Measurements from ENCODE around the gene CSK.

The CSK gene

DNA sequence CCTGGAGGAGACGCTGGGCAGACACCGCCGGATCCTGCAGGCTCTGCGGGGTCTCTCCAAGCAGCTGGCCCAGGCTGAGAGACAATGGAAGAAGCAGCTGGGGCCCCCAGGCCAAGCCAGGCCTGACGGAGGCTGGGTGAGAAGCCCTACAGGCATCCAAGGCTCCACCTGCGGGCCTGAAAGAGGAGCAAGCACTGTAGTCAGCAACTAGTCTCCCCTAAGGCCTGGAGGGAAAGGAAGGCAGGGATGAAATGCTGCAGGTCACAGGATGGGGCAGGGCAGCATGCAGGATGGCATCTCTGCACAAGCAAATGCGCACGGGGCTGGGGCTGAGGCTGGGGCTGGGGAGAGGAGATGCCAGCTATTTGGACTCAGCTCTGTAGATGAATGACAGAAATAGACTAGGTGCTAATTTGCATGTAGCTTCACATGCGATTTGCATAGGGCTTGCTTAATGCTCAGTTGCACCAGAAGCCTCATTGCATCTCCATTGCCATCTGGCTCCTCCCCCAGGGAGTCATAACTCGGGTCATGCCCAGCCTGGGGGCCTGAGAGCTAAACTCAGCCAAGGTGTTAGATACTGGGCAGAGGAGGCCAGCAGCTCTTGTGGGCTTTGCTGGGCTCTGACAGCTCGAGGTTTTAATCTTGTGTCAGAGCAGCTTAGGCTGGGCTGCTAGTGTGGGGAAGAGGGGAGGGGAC, 39.4 kb downstream of the CSK start:
- H3K27me3 Mint-ChIP-seq = peaks cover 2% of the 10 kb centered on the region
- no peaks in the 10 kb centered on the region for H3K36me3 Mint-ChIP-seq
- no peaks in the 10 kb centered on the region for H3K9me3 Mint-ChIP-seq
- no peak overlapping the region for H3K4me3 Mint-ChIP-seq
- peaks cover 5% of the 10 kb centered on the region for H3K4me1 Mint-ChIP-seq
- no peak overlapping the region for H3K27ac Mint-ChIP-seq

DNA sequence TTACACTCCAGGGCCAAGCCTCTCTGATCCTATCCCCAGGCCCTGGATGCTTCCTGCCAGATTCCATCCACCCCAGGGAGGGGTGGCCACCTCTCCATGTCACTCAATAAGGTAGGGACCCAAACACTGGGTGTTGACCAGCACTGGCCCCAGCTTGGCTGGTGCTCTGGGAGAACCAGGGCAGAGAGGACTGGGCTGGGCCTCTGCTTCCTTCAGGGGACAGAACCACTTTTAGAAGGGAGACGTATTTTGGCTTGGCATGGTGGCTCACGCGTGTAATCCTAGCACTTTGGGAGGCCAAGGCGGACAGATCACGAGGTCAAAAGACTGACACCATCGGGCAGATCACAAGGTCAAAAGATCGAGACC, 39.9 kb downstream of the CSK start:
- no peaks in the 10 kb centered on the region for H3K9me3 Mint-ChIP-seq
- peaks cover 5% of the 10 kb centered on the region for H3K4me1 Mint-ChIP-seq
- no peak overlapping the region for H3K27ac Mint-ChIP-seq
- no peaks in the 10 kb centered on the region for H3K36me3 Mint-ChIP-seq
- peaks cover 2% of the 10 kb centered on the region for H3K27me3 Mint-ChIP-seq
- no peak overlapping the region for H3K4me3 Mint-ChIP-seq

DNA sequence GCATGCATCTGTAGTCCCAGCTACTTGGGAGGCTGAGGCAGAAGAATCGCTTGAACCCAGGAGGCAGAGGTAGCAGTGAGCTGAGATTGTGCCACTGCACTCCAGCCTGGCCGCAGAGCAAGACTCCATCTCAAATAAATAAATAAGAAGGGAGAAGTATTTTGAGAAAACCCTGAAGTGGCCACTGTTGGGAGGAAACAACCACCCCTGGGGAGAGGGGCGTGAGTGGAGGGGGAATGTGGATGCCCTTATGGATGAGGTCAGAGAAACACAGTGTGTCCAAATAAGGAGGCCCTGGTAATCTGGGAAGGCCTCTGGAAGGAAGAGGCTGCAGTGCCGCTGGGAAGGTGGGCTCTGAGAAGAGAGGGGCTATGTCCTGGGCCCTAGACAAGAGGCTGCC, 40.4 kb downstream of the CSK start:
- peaks cover 2% of the 10 kb centered on the region for H3K27me3 Mint-ChIP-seq
- no peaks in the 10 kb centered on the region for H3K36me3 Mint-ChIP-seq
- H3K4me1 Mint-ChIP-seq = peaks cover 9% of the 10 kb centered on the region
- no peak overlapping the region for H3K4me3 Mint-ChIP-seq
- no peaks in the 10 kb centered on the region for H3K9me3 Mint-ChIP-seq
- no peak overlapping the region for H3K27ac Mint-ChIP-seq

DNA sequence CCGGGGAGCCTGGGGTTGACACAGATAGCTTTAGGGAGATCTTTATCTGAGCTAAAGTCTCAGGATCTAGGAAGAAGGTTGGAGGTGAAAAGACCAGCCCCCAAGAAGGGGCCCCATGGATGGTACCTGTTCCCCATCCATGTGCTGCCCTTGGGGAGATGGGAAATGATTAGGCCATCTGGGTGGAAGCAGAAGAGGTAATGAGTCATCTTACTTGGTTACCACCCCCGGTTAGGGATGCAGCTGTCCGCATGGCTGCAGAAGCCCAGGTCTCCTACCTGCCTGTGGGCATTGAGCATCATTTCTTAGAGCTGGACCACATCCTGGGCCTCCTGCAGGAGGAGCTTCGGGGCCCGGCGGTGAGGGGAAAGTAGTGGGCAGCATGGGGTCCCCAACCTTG, 41.4 kb downstream of the CSK start:
- Mint-ChIP-seq H3K36me3 (no peaks in the 10 kb centered on the region), H3K27me3 (peaks cover 7% of the 10 kb centered on the region), H3K9me3 (no peaks in the 10 kb centered on the region), H3K4me3 (no peak overlapping the region), H3K4me1 (peaks cover 9% of the 10 kb centered on the region), H3K27ac (no peak overlapping the region)

DNA sequence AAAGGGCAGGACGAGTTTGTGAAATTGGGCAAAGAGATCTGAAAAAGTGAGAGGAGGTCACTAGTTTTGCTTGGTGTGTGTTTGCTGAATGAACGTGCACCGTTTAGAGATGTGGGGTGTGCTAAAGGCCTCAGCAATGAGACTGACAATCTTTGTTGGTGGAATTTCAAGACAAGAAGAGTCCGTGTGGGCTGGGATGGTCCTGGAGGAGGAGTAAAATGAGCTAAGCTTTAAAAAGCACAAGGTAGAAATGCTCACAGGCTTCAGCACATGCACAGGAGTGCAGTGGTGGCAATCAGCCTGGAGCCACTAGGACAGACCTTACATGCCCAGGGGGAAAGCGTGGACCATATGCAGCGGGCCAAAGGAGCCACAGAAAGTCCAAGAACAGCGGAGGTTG, 43.1 kb downstream of the CSK start:
- Mint-ChIP-seq H3K36me3 (no peaks in the 10 kb centered on the region), H3K4me3 (no peak overlapping the region), H3K4me1 (peaks cover 4% of the 10 kb centered on the region), H3K9me3 (no peaks in the 10 kb centered on the region), H3K27ac (no peak overlapping the region), H3K27me3 (peaks cover 10% of the 10 kb centered on the region)

DNA sequence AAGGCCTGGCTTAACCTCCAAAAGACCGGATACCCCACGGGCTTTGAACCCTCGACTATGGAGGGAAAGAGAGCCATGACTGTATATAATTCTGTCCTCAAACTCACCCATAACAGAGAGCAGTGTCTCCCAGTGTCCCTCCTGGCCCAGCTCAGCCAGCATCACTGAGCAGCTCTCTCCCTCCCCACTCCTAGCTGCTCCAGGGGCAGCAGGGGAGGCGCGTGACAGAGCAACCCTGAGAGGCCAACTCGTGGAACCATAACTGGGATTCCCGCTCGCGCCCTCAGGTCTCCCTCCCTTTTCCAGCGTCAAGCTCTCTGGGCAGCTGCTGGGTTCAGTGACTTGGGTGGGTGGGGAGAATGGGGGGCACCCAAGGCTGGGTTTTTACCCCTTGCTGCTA, 44.0 kb downstream of the CSK start:
- H3K9me3 Mint-ChIP-seq = no peaks in the 10 kb centered on the region
- H3K27ac Mint-ChIP-seq = no peak overlapping the region
- H3K36me3 Mint-ChIP-seq = no peaks in the 10 kb centered on the region
- no peak overlapping the region for H3K4me3 Mint-ChIP-seq
- H3K27me3 Mint-ChIP-seq = peaks cover 10% of the 10 kb centered on the region
- peaks cover 4% of the 10 kb centered on the region for H3K4me1 Mint-ChIP-seq

DNA sequence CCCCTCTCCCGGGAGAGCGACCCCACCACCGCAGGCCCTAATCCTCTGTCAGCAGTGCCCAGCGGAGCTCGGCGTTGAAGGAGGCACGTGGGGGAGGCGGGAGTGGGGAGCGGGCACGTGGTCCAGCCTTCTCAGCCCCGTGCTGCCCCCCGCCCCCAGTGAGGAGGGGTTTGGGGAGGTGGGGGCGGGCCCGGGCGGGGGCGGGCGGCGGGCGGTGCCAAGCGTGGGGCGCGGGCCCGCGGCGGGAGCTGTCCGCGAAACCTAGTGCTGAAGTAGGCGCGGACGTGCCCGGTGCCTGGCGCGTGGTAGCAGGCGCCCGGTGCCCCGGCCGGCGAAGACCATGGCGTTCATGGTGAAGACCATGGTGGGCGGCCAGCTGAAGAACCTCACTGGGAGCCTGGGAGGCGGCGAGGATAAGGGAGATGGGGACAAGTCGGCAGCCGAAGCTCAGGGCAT, 44.5 kb downstream of the CSK start, which contains the start of gene CPLX3:
Gene CPLX3 (plus strand): TSS at position 264 of the 456 bp plus-strand sequence. CDS start 77 bp downstream, at position 341.
- Mint-ChIP-seq H3K36me3 (no peaks in the 10 kb centered on the region), H3K27ac (no peak within 1 kb of the TSS), H3K27me3 (peaks cover 10% of the 10 kb centered on the region), H3K4me3 (no peak within 1 kb of the TSS), H3K4me1 (peaks cover 4% of the 10 kb centered on the region), H3K9me3 (no peaks in the 10 kb centered on the region)

DNA sequence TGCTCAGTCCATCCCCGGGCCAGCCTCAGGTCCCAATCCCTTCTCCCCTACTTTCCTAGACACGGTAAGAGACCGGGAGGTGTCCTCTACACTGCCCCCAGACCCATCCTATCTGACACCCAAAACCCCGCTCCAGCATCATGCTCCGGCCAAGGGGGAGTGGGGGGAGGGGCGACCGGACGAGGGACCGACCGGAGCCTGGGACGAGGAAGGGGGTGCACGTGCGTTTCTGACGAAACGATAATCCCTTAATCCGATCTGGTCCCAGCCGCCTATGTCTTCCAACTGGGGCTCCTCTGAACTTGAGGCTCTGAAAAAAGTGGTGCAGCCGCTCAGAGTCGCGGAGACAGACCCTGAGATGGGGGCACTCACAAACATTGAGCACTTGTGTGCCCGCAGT, 45.0 kb downstream of the CSK start:
- H3K36me3 Mint-ChIP-seq = no peaks in the 10 kb centered on the region

DNA sequence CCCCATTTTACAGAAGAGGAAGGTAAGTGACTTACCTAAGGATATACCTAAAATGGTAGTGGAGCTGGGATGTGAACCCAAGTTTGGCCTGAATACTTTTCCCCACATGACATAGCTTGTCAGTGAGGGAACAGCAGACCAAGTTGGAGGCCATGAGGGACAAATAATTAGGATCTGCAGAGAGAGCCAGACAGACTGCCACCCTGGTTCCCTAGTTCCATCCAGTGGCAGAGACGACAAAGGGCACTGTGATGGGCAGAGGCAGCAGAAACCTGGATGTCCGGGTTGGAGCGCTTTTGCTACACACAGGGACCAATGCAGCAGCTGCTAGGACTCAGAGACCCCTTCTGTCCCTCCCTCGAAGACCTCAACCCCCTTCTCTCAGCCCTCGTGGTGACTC, 45.7 kb downstream of the CSK start:
- H3K9me3 Mint-ChIP-seq = no peaks in the 10 kb centered on the region
- no peaks in the 10 kb centered on the region for H3K36me3 Mint-ChIP-seq
- peaks cover 10% of the 10 kb centered on the region for H3K27me3 Mint-ChIP-seq
- H3K27ac Mint-ChIP-seq = no peak overlapping the region
- H3K4me3 Mint-ChIP-seq = no peak overlapping the region
- peaks cover 4% of the 10 kb centered on the region for H3K4me1 Mint-ChIP-seq

More for the DNA sequence above, 45.0 kb downstream of the CSK start:
- peaks cover 4% of the 10 kb centered on the region for H3K4me1 Mint-ChIP-seq
- H3K9me3 Mint-ChIP-seq = no peaks in the 10 kb centered on the region
- no peak overlapping the region for H3K27ac Mint-ChIP-seq
- H3K4me3 Mint-ChIP-seq = no peak overlapping the region
- peaks cover 10% of the 10 kb centered on the region for H3K27me3 Mint-ChIP-seq

DNA sequence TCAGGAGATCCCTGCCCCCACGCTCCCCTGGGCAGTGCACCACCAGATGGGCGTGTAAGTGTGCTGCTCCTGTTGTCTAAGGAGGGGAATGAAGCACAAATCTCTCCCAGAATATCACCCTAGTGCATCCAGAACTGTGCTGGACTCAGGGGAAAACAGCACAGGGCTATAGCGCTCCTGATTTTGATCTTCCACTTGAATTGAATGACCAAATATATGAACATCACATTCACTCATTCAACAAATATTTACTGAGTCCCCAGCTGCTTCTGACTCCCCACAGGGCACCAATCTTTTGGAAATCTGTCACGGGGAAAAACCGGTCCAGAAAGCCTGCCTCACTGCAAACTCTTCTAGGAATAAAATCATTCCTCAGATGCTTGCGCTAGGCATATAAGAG, 47.0 kb downstream of the CSK start:
- Mint-ChIP-seq H3K36me3 (no peaks in the 10 kb centered on the region), H3K9me3 (no peaks in the 10 kb centered on the region), H3K4me1 (peaks cover 4% of the 10 kb centered on the region), H3K4me3 (no peak overlapping the region), H3K27me3 (peaks cover 10% of the 10 kb centered on the region), H3K27ac (no peak overlapping the region)

DNA sequence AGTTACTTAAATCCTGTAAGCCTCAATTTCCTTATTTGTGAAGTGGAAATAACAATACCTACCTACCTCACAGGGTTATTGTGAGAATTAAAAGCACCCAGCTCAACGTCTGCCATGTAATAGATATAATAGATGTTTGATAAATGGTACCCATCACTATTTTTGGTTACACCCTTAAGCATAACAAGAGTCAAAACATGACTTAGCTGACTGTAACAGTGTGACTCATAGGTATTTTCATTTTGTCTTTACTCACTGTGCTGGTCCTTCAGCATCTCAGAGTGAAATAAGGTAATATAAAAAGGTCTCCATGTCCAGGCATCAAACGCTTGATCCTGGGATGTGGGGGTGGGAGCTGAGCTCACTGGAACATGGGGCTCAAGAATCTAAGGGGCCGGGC, 47.6 kb downstream of the CSK start:
- H3K27ac Mint-ChIP-seq = no peak overlapping the region
- H3K9me3 Mint-ChIP-seq = no peaks in the 10 kb centered on the region
- H3K36me3 Mint-ChIP-seq = no peaks in the 10 kb centered on the region
- peaks cover 4% of the 10 kb centered on the region for H3K4me1 Mint-ChIP-seq
- no peak overlapping the region for H3K4me3 Mint-ChIP-seq
- H3K27me3 Mint-ChIP-seq = peaks cover 10% of the 10 kb centered on the region

DNA sequence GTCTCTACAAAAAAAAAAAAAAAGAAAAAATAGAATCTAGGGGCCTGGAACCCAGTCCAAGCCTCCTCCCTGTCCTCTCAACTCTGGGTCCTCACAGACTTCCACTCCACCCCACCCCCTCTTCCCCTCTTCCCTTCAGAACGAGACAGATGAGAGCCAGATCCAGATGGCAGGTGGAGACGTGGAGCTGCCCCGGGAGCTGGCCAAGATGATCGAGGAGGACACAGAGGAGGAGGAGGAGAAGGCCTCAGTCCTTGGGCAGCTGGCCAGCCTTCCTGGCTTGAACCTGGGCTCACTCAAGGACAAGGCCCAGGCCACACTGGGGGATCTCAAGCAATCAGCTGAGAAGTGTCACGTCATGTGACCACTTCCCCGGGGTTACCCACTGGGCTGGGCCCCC, 48.1 kb downstream of the CSK start:
- H3K4me3 Mint-ChIP-seq = no peak overlapping the region
- no peak overlapping the region for H3K27ac Mint-ChIP-seq
- no peaks in the 10 kb centered on the region for H3K9me3 Mint-ChIP-seq
- H3K27me3 Mint-ChIP-seq = peaks cover 10% of the 10 kb centered on the region
- no peaks in the 10 kb centered on the region for H3K36me3 Mint-ChIP-seq
- peaks cover 6% of the 10 kb centered on the region for H3K4me1 Mint-ChIP-seq

DNA sequence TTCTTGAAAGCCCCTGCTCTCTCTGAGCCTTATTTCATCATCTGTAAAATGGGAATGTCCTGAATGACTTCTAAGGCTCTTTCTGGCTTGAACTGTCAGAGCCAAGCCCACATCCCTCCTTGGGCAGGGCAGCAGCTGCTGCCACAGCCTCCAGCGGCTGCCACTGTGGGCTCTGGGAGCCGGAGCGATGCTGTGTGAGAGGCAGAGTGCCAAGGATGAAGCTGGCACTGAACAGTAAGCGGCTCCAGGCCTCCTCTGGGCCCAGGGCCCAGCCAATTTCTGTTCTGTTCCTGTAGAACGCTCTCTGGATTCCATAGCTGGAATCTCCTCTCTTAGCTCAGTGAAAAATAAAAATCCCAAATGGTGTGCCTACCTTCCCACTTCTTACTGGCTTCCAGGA, 49.0 kb downstream of the CSK start:
- H3K27me3 Mint-ChIP-seq = peaks cover 10% of the 10 kb centered on the region
- H3K4me3 Mint-ChIP-seq = no peak overlapping the region
- H3K9me3 Mint-ChIP-seq = no peaks in the 10 kb centered on the region
- H3K36me3 Mint-ChIP-seq = no peaks in the 10 kb centered on the region
- H3K27ac Mint-ChIP-seq = no peak overlapping the region
- H3K4me1 Mint-ChIP-seq = peaks cover 12% of the 10 kb centered on the region

DNA sequence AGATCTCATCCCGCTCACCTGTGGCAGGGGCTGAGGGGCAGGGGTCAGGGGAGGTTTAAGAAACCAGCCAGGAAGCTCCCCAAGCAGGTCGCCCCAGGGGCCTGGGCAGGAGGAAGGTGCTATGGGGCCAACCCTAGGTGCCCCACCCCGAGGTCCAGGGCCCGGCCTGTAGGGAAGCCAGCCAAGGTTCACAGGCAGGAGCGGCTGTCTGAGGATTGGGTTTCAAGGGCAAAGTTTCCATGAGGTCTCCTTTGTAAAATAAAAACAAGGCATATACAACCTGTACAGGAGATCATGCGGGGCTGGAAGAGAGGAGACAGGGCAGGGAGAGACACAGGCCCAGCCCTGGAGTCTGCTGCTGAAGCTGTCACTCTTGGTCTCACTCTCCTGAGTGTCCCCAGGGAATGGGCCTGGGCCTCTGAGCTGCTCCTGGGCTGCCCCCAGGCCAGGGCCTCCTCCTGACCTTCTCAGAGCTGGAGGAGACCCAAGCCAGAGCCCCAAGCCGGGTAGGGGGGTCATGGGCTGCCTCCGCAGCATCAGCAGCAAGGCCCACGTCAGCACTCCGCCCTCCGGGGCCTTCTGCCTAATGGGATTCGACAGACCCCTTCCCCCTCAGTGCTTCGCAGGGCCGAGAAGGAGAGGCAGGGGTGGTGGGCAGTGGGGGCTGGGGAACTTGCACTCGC, 50.1 kb downstream of the CSK start:
- Mint-ChIP-seq H3K27me3 (peaks cover 8% of the 10 kb centered on the region), H3K36me3 (no peaks in the 10 kb centered on the region), H3K4me1 (peaks cover 10% of the 10 kb centered on the region), H3K9me3 (no peaks in the 10 kb centered on the region), H3K4me3 (no peak overlapping the region), H3K27ac (no peak overlapping the region)

DNA sequence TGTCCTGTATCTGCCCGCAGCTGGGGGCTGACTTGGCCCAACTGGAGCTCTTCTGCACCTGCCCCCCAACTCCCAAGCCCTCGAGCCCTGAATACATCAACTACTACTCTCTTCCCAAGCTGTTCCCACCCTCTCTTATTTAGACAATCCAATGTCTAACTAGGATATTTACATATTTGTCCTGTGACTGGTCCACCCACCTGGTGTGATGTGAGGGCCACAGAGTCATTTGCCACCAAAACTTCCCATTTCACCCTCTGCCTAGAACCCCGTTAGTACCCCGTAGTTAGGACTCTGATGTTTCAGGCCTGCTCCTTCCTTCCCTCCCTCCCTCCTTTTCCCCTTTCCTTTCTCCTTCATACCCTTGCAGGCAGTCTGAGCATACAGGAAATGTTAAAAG, 50.9 kb downstream of the CSK start:
- peaks cover 5% of the 10 kb centered on the region for H3K27me3 Mint-ChIP-seq
- H3K36me3 Mint-ChIP-seq = no peaks in the 10 kb centered on the region
- H3K27ac Mint-ChIP-seq = no peak overlapping the region
- H3K4me1 Mint-ChIP-seq = peaks cover 7% of the 10 kb centered on the region
- H3K9me3 Mint-ChIP-seq = no peaks in the 10 kb centered on the region
- H3K4me3 Mint-ChIP-seq = no peak overlapping the region

DNA sequence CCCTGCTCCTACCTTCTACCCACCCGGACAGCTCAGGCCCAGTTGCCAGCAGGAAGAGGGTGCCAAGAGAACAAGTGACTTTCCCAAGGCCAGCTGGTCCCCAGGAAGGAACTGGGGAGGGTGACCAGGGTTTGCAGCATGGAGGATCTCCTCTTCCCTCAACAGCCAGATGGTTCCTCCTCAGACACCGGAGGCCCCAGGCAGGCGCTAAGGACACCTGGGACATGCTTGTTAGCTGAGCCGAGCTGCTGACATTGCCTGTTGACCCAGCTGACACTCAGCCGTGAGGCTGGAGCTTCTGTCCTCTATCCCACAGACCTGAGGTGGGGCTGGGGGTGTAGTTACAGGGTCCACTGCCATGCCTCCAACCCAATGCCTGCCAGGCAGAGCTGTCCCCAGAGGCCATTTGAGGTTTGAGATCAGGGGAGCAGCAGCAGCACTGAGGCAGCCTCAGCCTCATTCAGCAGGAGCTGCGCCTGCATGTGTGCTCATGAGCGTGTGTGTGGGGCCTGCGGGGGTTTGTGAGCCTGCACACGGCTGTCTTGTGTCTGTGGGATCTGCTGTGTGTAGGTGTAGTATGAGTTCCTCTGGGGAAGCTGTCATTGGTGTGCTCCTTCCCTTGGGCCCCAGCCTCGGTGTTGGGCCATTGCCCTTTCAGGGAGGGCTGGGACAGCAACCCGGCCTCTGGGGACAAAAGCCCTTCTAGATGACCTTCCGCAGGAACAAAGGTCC, 51.7 kb downstream of the CSK start:
- H3K4me1 Mint-ChIP-seq = peaks cover 7% of the 10 kb centered on the region
- H3K36me3 Mint-ChIP-seq = no peaks in the 10 kb centered on the region
- H3K9me3 Mint-ChIP-seq = no peaks in the 10 kb centered on the region
- peaks cover 3% of the 10 kb centered on the region for H3K27me3 Mint-ChIP-seq
- H3K27ac Mint-ChIP-seq = no peak overlapping the region
- no peak overlapping the region for H3K4me3 Mint-ChIP-seq
